CD14-positive monocyte (primary cell): ENCODE measurements around the gene MAST4. TPM values are rescaled to one million over a fixed set of nuclear protein-coding genes. Genes with fewer than 3 reads are reported as not detected.

Experiments used
- DNase-seq, 3 donors: peaks; one replicate each; pipeline ENCODE4 v3.0.0-alpha.2; 2011 to 2022
- H2AFZ ChIP-seq: 2 replicates; pipeline ENCODE4 v1.6.0; 2012; ENCODE audit warnings: mild to moderate bottlenecking, low read depth, low read length, inconsistent platforms; ENCODE audit not compliant: insufficient read depth, poor library complexity, severe bottlenecking
- H3K27ac ChIP-seq, 2 donors: 1 replicate in 1 of 2; 2 replicates in 1 of 2; pipeline ENCODE4 v1.5.1; 2012 to 2013; ENCODE audit warnings: low read length in 2 of 2, control low read depth in 1 of 2, inconsistent platforms in 1 of 2, low read depth in 1 of 2, mild to moderate bottlenecking in 1 of 2
- H3K27me3 ChIP-seq, 2 donors: one replicate each; pipeline versions ENCODE4 v1.6.0 to v1.6.1; 2011 to 2013; ENCODE audit warnings: low read length in 2 of 2; ENCODE audit not compliant: control insufficient read depth in 2 of 2, insufficient read depth in 2 of 2
- H3K36me3 ChIP-seq, 2 donors: replicated peaks in 1 of 2; 1 replicate in 1 of 2; 2 replicates in 1 of 2; pipeline versions ENCODE4 v1.5.1 to v1.6.1; 2012 to 2013; ENCODE audit warnings: low read length in 2 of 2, control low read depth in 1 of 2, inconsistent platforms in 1 of 2, mild to moderate bottlenecking in 1 of 2; ENCODE audit not compliant: insufficient read depth in 2 of 2, control insufficient read depth in 1 of 2
- H3K4me1 ChIP-seq, 2 donors: 1 replicate in 1 of 2; 2 replicates in 1 of 2; pipeline versions ENCODE4 v1.5.1 to v1.6.1; 2012 to 2013; ENCODE audit warnings: low read length in 2 of 2, control low read depth in 1 of 2, inconsistent platforms in 1 of 2, mild to moderate bottlenecking in 1 of 2, moderate library complexity in 1 of 2; ENCODE audit not compliant: insufficient read depth in 2 of 2, control insufficient read depth in 1 of 2
- H3K4me2 ChIP-seq: replicated peaks from 2 replicates; pipeline ENCODE3; 2012; ENCODE audit warnings: low read length, moderate library complexity, mild to moderate bottlenecking; ENCODE audit not compliant: poor library complexity, severe bottlenecking; ENCODE audit errors: extremely low read depth
- H3K4me3 ChIP-seq, 3 experiments: fragments of 200-600 bp in 1 of 3; sonication (generic) in 1 of 3; replicated peaks in 1 of 3; 1 replicate in 2 of 3; 2 replicates in 1 of 3; pipeline ENCODE4 v1.5.1; 2011 to 2013; ENCODE audit warnings: low read length in 3 of 3, mild to moderate bottlenecking in 3 of 3, control low read depth in 2 of 3, low read depth in 2 of 3, inconsistent platforms in 1 of 3, moderate library complexity in 1 of 3
- H3K79me2 ChIP-seq: 2 replicates; pipeline ENCODE4 v1.6.0; 2012; ENCODE audit warnings: mild to moderate bottlenecking, control low read depth, inconsistent platforms, low read length, moderate library complexity; ENCODE audit not compliant: insufficient read depth
- H3K9ac ChIP-seq: 2 replicates; pipeline ENCODE4 v1.6.0; 2017; ENCODE audit warnings: low read length, mild to moderate bottlenecking; ENCODE audit not compliant: insufficient read depth, poor library complexity, severe bottlenecking
- H3K9me3 ChIP-seq, 2 donors: replicated peaks in 1 of 2; 1 replicate in 1 of 2; 2 replicates in 1 of 2; pipeline versions ENCODE4 v1.5.1 to v1.6.1; 2012 to 2013; ENCODE audit warnings: low read length in 2 of 2, control low read depth in 1 of 2; ENCODE audit not compliant: control insufficient read depth in 1 of 2, insufficient read depth in 1 of 2
- H4K20me1 ChIP-seq: 2 replicates; pipeline ENCODE4 v1.6.0; 2012; ENCODE audit warnings: mild to moderate bottlenecking, low read length, control low read depth, moderate library complexity; ENCODE audit not compliant: insufficient read depth
- H3K27ac Mint-ChIP-seq, 7 donors: one replicate each; pipeline ENCODE4 v1.8.0; 2020; ENCODE audit warnings: mild to moderate bottlenecking in 7 of 7, mixed read lengths in 7 of 7, moderate library complexity in 6 of 7, inconsistent platforms in 2 of 7
- H3K27me3 Mint-ChIP-seq, 3 donors: one replicate each; pipeline ENCODE4 v1.8.0; 2021 to 2022; ENCODE audit warnings: low read depth in 3 of 3, mild to moderate bottlenecking in 3 of 3, mixed read lengths in 3 of 3, moderate library complexity in 3 of 3, inconsistent platforms in 1 of 3
- H3K36me3 Mint-ChIP-seq, 2 donors: one replicate each; pipeline ENCODE4 v1.8.0; 2020; ENCODE audit warnings: mixed read lengths in 2 of 2, inconsistent platforms in 1 of 2, mild to moderate bottlenecking in 1 of 2
- H3K4me1 Mint-ChIP-seq: one replicate; pipeline ENCODE4 v1.8.0; 2020; ENCODE audit warnings: mild to moderate bottlenecking, mixed read lengths
- H3K4me3 Mint-ChIP-seq, 2 donors: one replicate each; pipeline ENCODE4 v1.8.0; 2020; ENCODE audit warnings: mild to moderate bottlenecking in 2 of 2, mixed read lengths in 2 of 2, moderate library complexity in 1 of 2
- H3K9me3 Mint-ChIP-seq, 7 donors: one replicate each; pipeline ENCODE4 v1.8.0; 2020 to 2022; ENCODE audit warnings: mixed read lengths in 7 of 7, mild to moderate bottlenecking in 6 of 7, moderate library complexity in 6 of 7, inconsistent platforms in 2 of 7
- CTCF ChIP-seq: fragments of 200-600 bp; IDR thresholded peaks from one replicate; pipeline ENCODE4 v1.8.0; 2022; ENCODE audit warnings: antibody characterized with exemption, mild to moderate bottlenecking
- WGBS: methylation state at CpG from one replicate; pipeline ENCODE4 v1.1.5; 2013; ENCODE audit warnings: missing lambda C conversion rate; ENCODE audit not compliant: insufficient coverage; 5-methylcytosine and 5-hydroxymethylcytosine counted together
- intact Hi-C, 2 donors: fragments of 100-400 bp; cut with micrococcal nuclease; formaldehyde crosslinking; loops; one replicate each; pipeline versions ENCODE4 v1.15.0 to v1.15.1; 2023
- polyA plus RNA-seq, 3 donors: library from polyadenylated mRNA; depleted of rRNA in 1 of 3; unstranded in 2 of 3; stranded (reverse) in 1 of 3; fragments of 300-500 nt in 2 of 3; fragments of >200 nt in 1 of 3; fragmentation: Illumina TruSeq in 2 of 3; gene quantifications; 1 replicate in 2 of 3; 2 replicates in 1 of 3; pipeline ENCODE4 v1.2.3, GENCODE V29; 2012 to 2021

MAST4 gene
- polyA plus RNA-seq, 3 donors: 0.03 to 0.24 TPM; not detected in 1

DNA sequence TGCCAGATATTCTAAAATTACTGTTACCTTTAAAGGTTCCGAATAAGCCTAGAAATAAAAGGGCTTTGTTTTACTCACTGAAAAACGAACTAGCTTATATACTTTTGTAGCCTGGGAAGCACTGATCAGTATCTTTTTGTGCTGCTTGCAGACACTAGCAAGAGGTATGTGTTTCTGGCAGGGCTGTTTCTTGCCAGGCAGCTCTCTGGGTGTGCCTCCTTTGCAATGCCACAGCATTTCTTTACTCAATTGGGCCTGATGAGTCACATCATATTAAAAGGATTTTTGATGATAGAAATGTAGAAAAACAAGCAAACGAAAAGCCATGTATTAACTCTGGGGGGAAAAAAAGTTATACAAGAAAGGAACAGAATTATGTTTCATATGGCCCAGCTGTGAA, 564.8 kb downstream of the MAST4 start:
- WGBS: no CpG with 5 or more reads among the region's 3 CpGs

DNA sequence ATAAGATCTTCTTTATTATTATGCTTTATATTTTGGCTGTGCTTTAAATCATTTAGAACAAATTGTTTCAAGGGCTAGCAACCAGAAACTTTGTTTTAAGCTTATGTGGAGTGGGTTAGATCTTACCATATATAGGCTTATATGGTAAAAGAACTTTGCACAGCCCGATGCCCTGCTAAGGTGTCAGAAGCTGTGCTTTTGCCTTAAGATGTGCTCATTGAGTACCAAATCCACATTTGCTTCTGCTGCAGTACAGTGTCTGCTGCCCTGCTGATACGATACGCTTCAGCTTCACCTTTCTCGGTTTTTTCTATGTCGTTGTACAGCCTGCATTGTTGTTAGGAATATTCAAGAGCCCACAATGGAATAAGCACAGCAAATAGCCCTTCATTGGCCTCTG, 565.6 kb downstream of the MAST4 start:
- no peak overlapping the region for H3K9ac ChIP-seq
- H3K36me3 ChIP-seq: no peaks in the 10 kb centered on the region
- 100% methylated on average over 2 of the region's 5 CpGs for WGBS
- no peak overlapping the region for H3K4me3 ChIP-seq
- Mint-ChIP-seq H3K9me3 (peaks cover 0 to 2% (median 0%) of the 10 kb centered on the region in 7 donors), H3K4me1 (peaks cover 25% of the 10 kb centered on the region), H3K27ac (no peak overlapping the region), H3K27me3 (peaks cover 0 to 3% (median 2%) of the 10 kb centered on the region in 3 donors), H3K36me3 (peaks cover 2 to 19% of the 10 kb centered on the region in 2 donors), H3K4me3 (no peak overlapping the region)
- no peak overlapping the region for H2AFZ ChIP-seq
- no peak overlapping the region for H3K4me2 ChIP-seq
- TF ChIP-seq CTCF: no peak
- DNase-seq: no peak
- intact Hi-C loops: no loop called here
- H3K27ac ChIP-seq: no peak overlapping the region
- no peaks in the 10 kb centered on the region for H3K27me3 ChIP-seq
- peaks cover 15 to 28% of the 10 kb centered on the region in 2 donors for H3K4me1 ChIP-seq
- H3K9me3 ChIP-seq: no peaks in the 10 kb centered on the region
- peaks cover 6% of the 10 kb centered on the region for H3K79me2 ChIP-seq
- H4K20me1 ChIP-seq: no peaks in the 10 kb centered on the region

More for the DNA sequence above, 564.8 kb downstream of the MAST4 start:
- DNase-seq: no peak
- Histone ChIP-seq H3K4me3 (no peak overlapping the region), H3K9ac (no peak overlapping the region), H3K27me3 (no peaks in the 10 kb centered on the region), H3K36me3 (no peaks in the 10 kb centered on the region), H3K4me2 (no peak overlapping the region), H2AFZ (no peak overlapping the region), H4K20me1 (no peaks in the 10 kb centered on the region), H3K79me2 (peaks cover 6% of the 10 kb centered on the region), H3K9me3 (no peaks in the 10 kb centered on the region), H3K4me1 (peaks cover 8 to 21% of the 10 kb centered on the region in 2 donors), H3K27ac (no peak overlapping the region)
- no peak overlapping the region for H3K27ac Mint-ChIP-seq
- peaks cover 21% of the 10 kb centered on the region for H3K4me1 Mint-ChIP-seq
- intact Hi-C loops: no loop called here
- H3K27me3 Mint-ChIP-seq: peaks cover 0 to 3% (median 2%) of the 10 kb centered on the region in 3 donors
- TF ChIP-seq CTCF: no peak
- peaks cover 2 to 19% of the 10 kb centered on the region in 2 donors for H3K36me3 Mint-ChIP-seq
- no peak overlapping the region for H3K4me3 Mint-ChIP-seq
- H3K9me3 Mint-ChIP-seq: peaks cover 0 to 2% (median 0%) of the 10 kb centered on the region in 7 donors
